Epithelial cell of esophagus (primary cell): ENCODE results near the gene SSH3.

ENCODE experiments used
- DNase-seq: peaks from one replicate; pipeline ENCODE4 v3.0.0; 2010; ENCODE audit warnings: low read depth
- H3K4me3 ChIP-seq: 2 replicates; pipeline ENCODE4 v1.5.1; 2011; ENCODE audit warnings: mild to moderate bottlenecking, low read length, control low read depth
- CTCF ChIP-seq: IDR thresholded peaks from 2 replicates; pipeline ENCODE4 v1.5.1; 2011; ENCODE audit warnings: low read depth, mild to moderate bottlenecking, low read length, control low read depth, inconsistent platforms; ENCODE audit not compliant: insufficient read depth; ENCODE audit errors: missing control alignments

The SSH3 gene

GRCh38 chr11:67268962-67269268, 34.4 kb upstream of the SSH3 start:
- no peak for TF ChIP-seq CTCF
- no peak overlapping the region for H3K4me3 ChIP-seq
- DNase-seq = no peak

GRCh38 chr11:67269401-67270255, 33.7 kb upstream of the SSH3 start:
- peak overlapping the region; percentile 20 for H3K4me3 ChIP-seq
- no peak for DNase-seq
- TF ChIP-seq CTCF = no peak

- no peak for TF ChIP-seq CTCF
- peak; percentile 48 for DNase-seq
- H3K4me3 ChIP-seq = peak overlapping the region; percentile 20
Observed at GRCh38 chr11:67270256-67271204, 32.8 kb upstream of the SSH3 start.

- no peak overlapping the region for H3K4me3 ChIP-seq
- no peak for DNase-seq
- no peak for TF ChIP-seq CTCF
Observed at GRCh38 chr11:67271205-67271540, 32.2 kb upstream of the SSH3 start.

- H3K4me3 ChIP-seq = no peak overlapping the region
- no peak for DNase-seq
- no peak for TF ChIP-seq CTCF
Observed at GRCh38 chr11:67271541-67272284, 31.6 kb upstream of the SSH3 start.

- no peak for TF ChIP-seq CTCF
- DNase-seq = no peak
- no peak overlapping the region for H3K4me3 ChIP-seq
Observed at GRCh38 chr11:67272327-67273259, 30.7 kb upstream of the SSH3 start.
